CD4-positive, alpha-beta T cell (primary cell): ENCODE data around the gene G6PD. TPM values are rescaled to one million over a fixed set of nuclear protein-coding genes. Genes with fewer than 3 reads are reported as not detected.

ENCODE experiments used
- ATAC-seq: fragments of 200-7000 bp; cut with Tn5 transposase; one replicate; pipeline ENCODE4 v1.10.0; 2022; ENCODE audit warnings: mild to moderate bottlenecking; ENCODE audit not compliant: poor library complexity
- CTCF ChIA-PET: fragments of 350-600 bp; sonication (Branson Sonifier 250); formaldehyde crosslinking; loops from one replicate; lab custom pipeline; 2021; ENCODE audit warnings: antibody characterized with exemption, inconsistent platforms; lab: Charles Lee
- POLR2A ChIA-PET: fragments of 350-600 bp; sonication (Branson Sonifier 250); formaldehyde crosslinking; loops from one replicate; lab custom pipeline; 2021; ENCODE audit warnings: antibody characterized with exemption, inconsistent platforms; lab: Charles Lee
- DNase-seq, 14 experiments: peaks; one replicate each; pipeline ENCODE4 v3.0.0-alpha.2; 2013 to 2020; ENCODE audit warnings: mixed read lengths in 2 of 14
- H3K27ac ChIP-seq, 2 donors: one replicate each; pipeline versions ENCODE4 v1.5.1 to v1.7.0; 2013; ENCODE audit warnings: low read length in 2 of 2, low read depth in 1 of 2, mild to moderate bottlenecking in 1 of 2
- H3K27me3 ChIP-seq, 2 experiments: 1 replicate in 1 of 2; 2 replicates in 1 of 2; pipeline versions ENCODE4 v1.6.1 to v1.7.0; 2013; ENCODE audit warnings: low read length in 2 of 2, control low read depth in 1 of 2, mild to moderate bottlenecking in 1 of 2, moderate library complexity in 1 of 2; ENCODE audit not compliant: insufficient read depth in 2 of 2, control insufficient read depth in 1 of 2
- H3K36me3 ChIP-seq: one replicate; pipeline ENCODE4 v1.6.1; 2013; ENCODE audit warnings: low read length, control low read depth; ENCODE audit not compliant: insufficient read depth
- H3K4me1 ChIP-seq: one replicate; pipeline ENCODE4 v1.6.1; 2013; ENCODE audit warnings: low read length, control low read depth; ENCODE audit not compliant: insufficient read depth
- H3K4me3 ChIP-seq: one replicate; pipeline ENCODE4 v1.5.1; 2013; ENCODE audit warnings: mild to moderate bottlenecking, low read length, moderate library complexity
- H3K9me3 ChIP-seq, 2 experiments: 1 replicate in 1 of 2; 2 replicates in 1 of 2; pipeline versions ENCODE4 v1.6.1 to v1.7.0; 2013; ENCODE audit warnings: low read length in 2 of 2, mild to moderate bottlenecking in 2 of 2, control low read depth in 1 of 2, moderate library complexity in 1 of 2; ENCODE audit not compliant: control insufficient read depth in 1 of 2, insufficient read depth in 1 of 2
- H3K27ac Mint-ChIP-seq: one replicate; pipeline ENCODE4 v1.8.0; 2020; ENCODE audit warnings: mixed read lengths
- H3K27me3 Mint-ChIP-seq: one replicate; pipeline ENCODE4 v1.8.0; 2021; ENCODE audit warnings: mixed read lengths
- H3K36me3 Mint-ChIP-seq: one replicate; pipeline ENCODE4 v1.8.0; 2021; ENCODE audit warnings: low read depth, mixed read lengths
- H3K4me1 Mint-ChIP-seq: one replicate; pipeline ENCODE4 v1.8.0; 2021; ENCODE audit warnings: low read depth, mixed read lengths
- H3K4me3 Mint-ChIP-seq: one replicate; pipeline ENCODE4 v1.8.0; 2020; ENCODE audit warnings: mild to moderate bottlenecking, mixed read lengths
- H3K9me3 Mint-ChIP-seq: one replicate; pipeline ENCODE4 v1.8.0; 2020; ENCODE audit warnings: mixed read lengths
- intact Hi-C, 2 experiments: fragments of 100-400 bp; cut with DNase I in 1 of 2; cut with micrococcal nuclease in 1 of 2; formaldehyde crosslinking; loops; one replicate each; pipeline versions ENCODE4 v1.15.1 to v1.9.0; 2023 to 2025; cut with DNase I, micrococcal nuclease
- total RNA-seq, 174 experiments: library from RNA in 2 of 174; stranded (reverse) in 2 of 174; gene quantifications; one replicate each; pipeline ENCODE4 v1.2.3 and lab custom pipeline; 2021 to 2026
- TF ChIP-seq, protein P1 (sequence below): fragments of 200-600 bp; IDR thresholded peaks from one replicate; pipeline ENCODE4 v1.8.0; 2022; ENCODE audit warnings: antibody characterized with exemption, mild to moderate bottlenecking

G6PD gene
- total RNA-seq, 2 experiments from 2014 or later: 17.4 to 20.3 TPM

DNA sequence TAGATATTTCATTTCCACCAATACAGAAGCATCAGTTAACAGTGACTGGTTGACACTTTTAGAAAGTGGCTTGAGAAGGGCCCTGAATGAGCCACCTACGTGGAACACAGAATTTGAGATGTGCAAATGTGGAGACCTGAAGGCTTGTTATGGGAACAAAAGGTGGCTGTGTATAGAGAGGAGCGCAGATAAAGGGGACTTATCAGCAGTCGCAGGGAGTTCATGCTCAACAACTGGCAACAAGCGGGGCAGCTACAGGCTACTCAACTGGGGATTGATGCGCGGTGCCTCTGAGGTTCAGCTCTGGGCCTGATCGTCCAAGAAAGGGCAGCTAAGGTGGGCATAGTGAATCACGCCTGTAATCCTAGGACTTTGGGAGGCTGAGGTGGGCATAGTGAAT, 27.3 kb downstream of the G6PD start:
- TF ChIP-seq, protein P1, sequence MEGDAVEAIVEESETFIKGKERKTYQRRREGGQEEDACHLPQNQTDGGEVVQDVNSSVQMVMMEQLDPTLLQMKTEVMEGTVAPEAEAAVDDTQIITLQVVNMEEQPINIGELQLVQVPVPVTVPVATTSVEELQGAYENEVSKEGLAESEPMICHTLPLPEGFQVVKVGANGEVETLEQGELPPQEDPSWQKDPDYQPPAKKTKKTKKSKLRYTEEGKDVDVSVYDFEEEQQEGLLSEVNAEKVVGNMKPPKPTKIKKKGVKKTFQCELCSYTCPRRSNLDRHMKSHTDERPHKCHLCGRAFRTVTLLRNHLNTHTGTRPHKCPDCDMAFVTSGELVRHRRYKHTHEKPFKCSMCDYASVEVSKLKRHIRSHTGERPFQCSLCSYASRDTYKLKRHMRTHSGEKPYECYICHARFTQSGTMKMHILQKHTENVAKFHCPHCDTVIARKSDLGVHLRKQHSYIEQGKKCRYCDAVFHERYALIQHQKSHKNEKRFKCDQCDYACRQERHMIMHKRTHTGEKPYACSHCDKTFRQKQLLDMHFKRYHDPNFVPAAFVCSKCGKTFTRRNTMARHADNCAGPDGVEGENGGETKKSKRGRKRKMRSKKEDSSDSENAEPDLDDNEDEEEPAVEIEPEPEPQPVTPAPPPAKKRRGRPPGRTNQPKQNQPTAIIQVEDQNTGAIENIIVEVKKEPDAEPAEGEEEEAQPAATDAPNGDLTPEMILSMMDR: no peak
- H3K27me3 Mint-ChIP-seq: no peaks in the 10 kb centered on the region
- intact Hi-C loops: loop anchor here in 1 of 2 experiments (5.0 kb wide), 1 partner anchor 42 kb away; the partner anchor contains the start of gene LAGE3
- Histone ChIP-seq H3K9me3 (no peaks in the 10 kb centered on the region), H3K4me1 (peaks cover 19% of the 10 kb centered on the region), H3K27me3 (no peaks in the 10 kb centered on the region), H3K36me3 (no peaks in the 10 kb centered on the region), H3K27ac (no peak overlapping the region), H3K4me3 (no peak overlapping the region)
- no peak overlapping the region for H3K4me3 Mint-ChIP-seq
- H3K4me1 Mint-ChIP-seq: peaks cover 14% of the 10 kb centered on the region
- H3K36me3 Mint-ChIP-seq: peaks cover 4% of the 10 kb centered on the region
- POLR2A ChIA-PET: no interaction called here
- no peak for DNase-seq
- CTCF ChIA-PET: interaction anchor here (0.9 kb wide), 1 partner anchor 8 kb away, joined by 6 read pairs; no protein-coding TSS in a partner anchor
- H3K9me3 Mint-ChIP-seq: no peaks in the 10 kb centered on the region
- no peak for ATAC-seq
- H3K27ac Mint-ChIP-seq: no peak overlapping the region

DNA sequence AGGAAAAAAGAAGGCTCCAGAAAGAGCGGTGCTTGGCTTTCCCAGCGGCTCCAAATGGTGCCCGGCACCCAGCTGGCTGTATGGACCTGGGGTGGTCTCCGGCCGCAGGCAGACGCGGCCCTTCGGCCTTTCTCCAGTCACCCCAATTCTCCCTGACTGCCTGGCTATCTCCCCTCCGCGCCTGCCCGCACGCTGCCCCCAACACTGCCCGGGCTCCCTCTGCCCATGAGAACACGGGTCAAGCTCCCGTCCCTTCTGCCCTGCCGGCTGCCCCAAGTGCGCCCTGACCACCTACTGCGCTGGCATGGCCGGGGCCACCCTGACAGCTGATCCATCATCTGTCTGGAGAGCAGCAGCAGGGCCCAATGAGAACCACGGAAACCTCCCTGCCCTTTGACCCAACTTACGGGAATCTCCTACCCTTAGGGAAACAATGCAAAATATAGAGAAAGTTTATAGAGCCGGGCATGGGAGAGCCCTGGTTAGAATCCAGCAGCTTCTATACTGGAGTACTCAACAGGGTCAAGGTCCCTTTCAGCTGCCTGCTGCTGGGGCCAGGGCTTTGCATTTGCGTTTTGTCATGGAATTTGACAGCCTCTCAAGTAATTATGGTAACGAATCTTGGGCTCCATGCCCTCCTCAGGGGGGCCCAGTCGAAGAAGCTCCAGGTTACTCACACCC, 29.4 kb downstream of the G6PD start:
- no peak for DNase-seq
- H3K4me1 Mint-ChIP-seq: peaks cover 21% of the 10 kb centered on the region
- H3K4me3 Mint-ChIP-seq: peak overlapping the region; percentile 42
- H3K4me1 ChIP-seq: peaks cover 35% of the 10 kb centered on the region
- no peaks in the 10 kb centered on the region for H3K9me3 Mint-ChIP-seq
- H3K4me3 ChIP-seq: peak overlapping the region; percentile 62
- no peaks in the 10 kb centered on the region for H3K27me3 Mint-ChIP-seq
- no peaks in the 10 kb centered on the region for H3K9me3 ChIP-seq
- no peaks in the 10 kb centered on the region for H3K36me3 ChIP-seq
- peak overlapping the region; percentile 91 for H3K27ac Mint-ChIP-seq
- POLR2A ChIA-PET: interaction anchor here (0.8 to 3.8 kb wide), 8 partner anchors 9 to 421 kb away, joined by 3 to 35 read pairs (median 4); partner anchors contain the start of genes FLNA, SLC10A3 and UBL4A
- no peak overlapping the region for H3K27ac ChIP-seq
- TF ChIP-seq, protein P1: no peak
- no peaks in the 10 kb centered on the region for H3K27me3 ChIP-seq
- intact Hi-C loops: loop anchor here in 1 of 2 experiments (2.0 to 5.0 kb wide), 3 partner anchors 16 to 40 kb away; partner anchors contain the start of gene LAGE3
- H3K36me3 Mint-ChIP-seq: peaks cover 10% of the 10 kb centered on the region
- CTCF ChIA-PET: interaction anchor here (2.5 kb wide), 1 partner anchor 10 kb away, joined by 8 read pairs; no protein-coding TSS in a partner anchor
- no peak for ATAC-seq

- ChIA-PET CTCF (interaction anchor here (2.5 kb wide), 1 partner anchor 10 kb away, joined by 8 read pairs; no protein-coding TSS in a partner anchor), POLR2A (interaction anchor here (0.6 to 3.8 kb wide), 14 partner anchors 10 to 420 kb away, joined by 3 to 35 read pairs (median 4); partner anchors contain the start of genes FLNA, LAGE3, RPL10 and SLC10A3)
- Histone ChIP-seq H3K27me3 (no peaks in the 10 kb centered on the region), H3K36me3 (no peaks in the 10 kb centered on the region), H3K4me3 (peak overlapping the region; percentile 62), H3K4me1 (peaks cover 39% of the 10 kb centered on the region), H3K27ac (peak overlapping the region; percentile 35 to 44), H3K9me3 (no peaks in the 10 kb centered on the region)
- Mint-ChIP-seq H3K9me3 (no peaks in the 10 kb centered on the region), H3K36me3 (peaks cover 10% of the 10 kb centered on the region), H3K4me1 (peaks cover 21% of the 10 kb centered on the region), H3K27me3 (no peaks in the 10 kb centered on the region), H3K27ac (peak overlapping the region; percentile 91), H3K4me3 (peak overlapping the region; percentile 89)
- intact Hi-C loops: loop anchor here in 1 of 2 experiments (2.0 to 5.0 kb wide), 3 partner anchors 16 to 39 kb away; partner anchors contain the start of gene LAGE3
- ATAC-seq (peak; percentile 18), DNase-seq (peak in 3 of 14 experiments; percentile 24 to 56 (median 50))
- TF ChIP-seq, protein P1: no peak
These were observed 30.0 kb downstream of the G6PD start for GRCh38 chrX:154516656-154517100.
